Lower leg skin (tissue), 4 donors: Measurements from ENCODE around the gene RPL10. TPM values are rescaled to one million over a fixed set of nuclear protein-coding genes. Genes with fewer than 3 reads are reported as not detected.

Experiments
- DNase-seq, 2 donors: peaks; one replicate each; pipeline ENCODE4 v3.0.0-alpha.2; 2019; ENCODE audit warnings: low spot score in 2 of 2
- H3K4me3 ChIP-seq: fragments of 200-600 bp; sonication (generic); 2 replicates; pipeline ENCODE4 v1.5.1; 2017; ENCODE audit warnings: mild to moderate bottlenecking, low read depth; ENCODE audit not compliant: poor library complexity, severe bottlenecking
- CTCF ChIP-seq, 3 donors: fragments of 450-650 bp; IDR thresholded peaks; one replicate each; pipeline ENCODE4 v1.5.1; 2016; ENCODE audit warnings: antibody characterized with exemption in 3 of 3, mild to moderate bottlenecking in 3 of 3, moderate library complexity in 2 of 3
- POLR2A ChIP-seq, 2 donors: fragments of 450-650 bp; IDR thresholded peaks; one replicate each; pipeline ENCODE4 v1.6.1; 2016 to 2017; ENCODE audit warnings: antibody characterized with exemption in 2 of 2, mild to moderate bottlenecking in 1 of 2, moderate library complexity in 1 of 2
- WGBS, 2 donors: methylation state at CpG; one replicate each; pipeline ENCODE4 v1.1.5; 2018; 5-methylcytosine and 5-hydroxymethylcytosine counted together
- intact Hi-C: fragments of 100-400 bp; cut with DNase I; formaldehyde crosslinking; loops from one replicate; pipeline ENCODE4 v1.15.0; 2023; ENCODE audit warnings: low total_unique reads
- total RNA-seq, 4 donors: library from RNA; depleted of rRNA; stranded (reverse); fragments of >200 nt; gene quantifications; one replicate each; pipeline ENCODE4 v1.1.0, GENCODE V29; 2016

The RPL10 gene
- total RNA-seq, 4 donors from 2014 or later = 3,266 to 8,500 (median 5,564) TPM

GRCh38 chrX:154419688-154420401, 21.7 kb downstream of the RPL10 start:
- H3K4me3 ChIP-seq = no peak overlapping the region
- intact Hi-C loops = no loop called here
- 81 to 87% methylated on average over 6 to 17 of the region's 19 CpGs for WGBS, 2 donors
- TF ChIP-seq POLR2A (IDR thresholded peaks at IDR 0.05) = no peak
- no peak for TF ChIP-seq CTCF (IDR thresholded peaks at IDR 0.05)
- no peak for DNase-seq

DNA sequence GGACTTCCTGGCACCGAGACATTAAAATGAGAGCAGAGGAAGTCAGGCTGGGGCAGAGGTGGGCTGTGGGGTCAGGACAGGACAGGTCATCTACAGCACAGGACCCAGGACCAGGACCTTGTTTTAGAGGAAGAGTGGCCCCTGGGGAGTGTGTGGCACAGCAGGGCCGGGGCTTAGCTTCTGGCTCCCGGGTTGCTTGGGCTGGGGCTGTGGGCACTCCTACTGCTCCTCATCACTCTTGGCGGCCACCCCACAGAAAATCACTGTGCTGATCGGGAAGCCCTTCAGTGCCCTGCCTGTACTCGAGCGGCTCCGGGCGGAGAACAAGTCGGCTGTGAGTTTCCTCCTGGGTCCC, 22.2 kb downstream of the RPL10 start:
- intact Hi-C loops = no loop called here
- DNase-seq = no peak
- 87 to 90% methylated on average over 6 to 10 of the region's 10 CpGs for WGBS, 2 donors
- TF ChIP-seq POLR2A (IDR thresholded peaks at IDR 0.05) (no peak), CTCF (IDR thresholded peaks at IDR 0.05) (no peak)
- no peak overlapping the region for H3K4me3 ChIP-seq

DNA sequence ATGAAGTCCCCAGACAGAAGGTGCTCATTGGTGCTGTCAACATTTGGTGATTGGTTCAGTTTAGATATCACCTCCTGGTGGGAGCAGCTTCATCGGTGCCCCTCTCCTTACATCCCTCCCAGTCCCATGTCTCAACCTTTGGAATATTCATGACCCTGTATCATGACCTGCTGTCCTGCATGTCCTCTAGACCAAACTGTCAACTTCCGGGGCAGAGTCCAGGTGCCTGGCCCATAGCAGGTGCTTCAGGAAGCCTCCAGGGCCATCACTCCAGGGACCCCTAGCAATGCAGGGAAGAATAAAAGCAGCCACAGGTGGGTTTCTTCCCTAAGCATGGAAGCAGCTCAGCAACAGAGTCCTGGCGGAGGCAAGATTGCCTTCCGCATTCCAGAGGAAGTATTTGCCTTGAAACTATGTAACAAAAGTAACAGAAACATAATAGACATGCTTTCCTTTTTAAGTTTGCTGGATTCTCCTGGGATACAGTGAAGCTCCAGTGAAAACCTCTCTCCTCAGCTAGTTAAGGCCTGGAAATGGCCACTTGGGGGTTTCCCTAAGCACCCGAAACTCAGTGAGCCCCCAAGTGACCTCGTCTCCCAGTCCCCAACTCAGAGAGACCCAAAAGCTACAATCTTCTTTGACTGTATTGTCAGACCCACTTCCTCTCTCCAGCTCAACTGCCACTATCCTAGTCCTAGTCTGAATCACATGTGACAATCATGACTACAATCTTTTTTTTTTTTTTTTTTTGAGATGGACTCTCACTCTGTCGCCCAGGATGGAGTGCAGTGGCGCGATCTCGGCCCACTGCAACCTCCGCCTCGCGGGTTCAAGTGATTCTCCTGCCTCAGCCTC, 29.0 kb downstream of the RPL10 start:
- H3K4me3 ChIP-seq = no peak overlapping the region
- TF ChIP-seq CTCF (IDR thresholded peaks at IDR 0.05) (no peak), POLR2A (IDR thresholded peaks at IDR 0.05) (no peak)
- intact Hi-C loops = no loop called here
- DNase-seq = no peak
- 80 to 95% methylated on average over 11 to 13 of the region's 13 CpGs for WGBS, 2 donors

- intact Hi-C loops = no loop called here
- H3K4me3 ChIP-seq = peak within 1 kb of the TSS; percentile 62
- 25 to 39% methylated on average over 28 to 72 of the region's 87 CpGs for WGBS, 2 donors
- DNase-seq = peak; percentile 90 to 98
- no peak for TF ChIP-seq CTCF (IDR thresholded peaks at IDR 0.05)
Measured at GRCh38 chrX:154428176-154429171, 30.3 kb downstream of the RPL10 start, which contains the start of gene ATP6AP1. ATP6AP1 (plus strand) TSS chrX:154428677; CDS start chrX:154428693, 16 bp downstream.

DNA sequence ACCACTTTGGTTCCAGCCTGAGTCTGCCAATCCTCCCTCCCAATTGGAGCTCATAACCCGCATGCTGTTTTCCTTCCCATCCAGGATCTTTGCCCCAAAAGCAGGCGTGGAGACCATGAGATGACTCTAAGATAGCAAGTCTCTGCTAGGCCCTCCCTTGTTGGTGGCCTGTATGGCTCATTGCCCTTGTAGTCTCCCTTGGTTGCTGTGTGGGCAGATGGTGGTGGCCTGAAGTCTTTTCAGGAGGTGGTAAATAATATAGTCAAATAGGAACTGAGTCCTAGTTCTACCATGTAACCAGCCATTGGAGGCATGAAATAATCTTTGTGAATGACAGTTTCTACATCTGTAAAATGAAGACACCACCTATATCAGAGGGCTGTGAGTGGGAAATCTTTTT, 31.5 kb downstream of the RPL10 start:
- intact Hi-C loops = no loop called here
- H3K4me3 ChIP-seq = no peak overlapping the region
- TF ChIP-seq CTCF (IDR thresholded peaks at IDR 0.05) (no peak), POLR2A (IDR thresholded peaks at IDR 0.05) (no peak)
- 65 to 76% methylated on average over 2 of the region's 2 CpGs for whole genome bisulfite sequencing, 2 donors
- no peak for DNase-seq
